Hepatocyte (in vitro differentiated cells): Measurements from ENCODE around the gene SMNDC1. TPM values are rescaled to one million over a fixed set of nuclear protein-coding genes. Genes with fewer than 3 reads are reported as not detected.

ENCODE experiments used
- polyA plus RNA-seq: library from polyadenylated mRNA; unstranded; fragments of >200 nt; fragmentation: Nextera tagmentation; extraction: Ambion mirVana; gene quantifications from 2 replicates; pipeline ENCODE4 v1.2.1, GENCODE V29; 2016
- total RNA-seq: library from RNA; depleted of rRNA; stranded (reverse); fragments of >200 nt; gene quantifications from 2 replicates; pipeline ENCODE4 v1.2.3, GENCODE V29; 2014

SMNDC1 gene
- total and polyA plus RNA-seq, 2 experiments from 2014 or later = 13.6 to 14.3 TPM

Other genes starting within 250 kb of the SMNDC1 start
- 13.2 and 14.2 TPM in 2 replicates for gene MXI1, start 97.3 kb downstream of the SMNDC1 start, total RNA-seq
- 14.1 and 14.8 TPM in 2 replicates for gene MXI1, start 97.3 kb downstream of the SMNDC1 start, polyA plus RNA-seq
- 47.5 and 49.6 TPM in 2 replicates for gene DUSP5, start 193.0 kb upstream of the SMNDC1 start, total RNA-seq
- gene DUSP5, start 193.0 kb upstream of the SMNDC1 start, polyA plus RNA-seq = 54.2 and 60.7 TPM in 2 replicates